Ovary (tissue), 9 donors: Measurements from ENCODE around the gene TLR1. TPM values are rescaled to one million over a fixed set of nuclear protein-coding genes. Genes with fewer than 3 reads are reported as not detected.

Experiments used
- DNase-seq, 5 donors: peaks; one replicate each; pipeline ENCODE4 v3.0.0-alpha.2; 2019 to 2020
- H3K27ac ChIP-seq, 2 donors: fragments of 200-600 bp; one replicate each; pipeline versions ENCODE4 v1.5.1 to v1.8.0; 2019 to 2022
- H3K27me3 ChIP-seq: fragments of 200-600 bp; one replicate; pipeline ENCODE4 v1.8.0; 2022
- H3K36me3 ChIP-seq: fragments of 200-600 bp; sonication (generic); one replicate; pipeline ENCODE4 v1.5.1; 2019
- H3K4me1 ChIP-seq: one replicate; pipeline ENCODE4 v1.8.1; 2013; ENCODE audit warnings: mild to moderate bottlenecking, moderate library complexity; ENCODE audit not compliant: insufficient read depth
- H3K4me3 ChIP-seq: fragments of 200-600 bp; sonication (generic); one replicate; pipeline ENCODE4 v1.5.1; 2017
- H3K9me3 ChIP-seq, 2 donors: fragments of 200-600 bp in 1 of 2; sonication (generic) in 1 of 2; one replicate each; pipeline versions ENCODE4 v1.5.1 to v1.8.1; 2013 to 2019; ENCODE audit warnings: mild to moderate bottlenecking in 1 of 2, moderate library complexity in 1 of 2
- CTCF ChIP-seq, 3 donors: fragments of 450-650 bp in 2 of 3; fragments of 200-600 bp in 1 of 3; IDR thresholded peaks; one replicate each; pipeline versions ENCODE4 v1.5.1 to v1.8.0; 2016 to 2022; ENCODE audit warnings: antibody characterized with exemption in 3 of 3, mild to moderate bottlenecking in 1 of 3
- EP300 ChIP-seq: sonication (generic); formaldehyde crosslinking; IDR thresholded peaks from one replicate; pipeline ENCODE4 v1.6.1; 2017; ENCODE audit warnings: antibody characterized with exemption
- POLR2A ChIP-seq: fragments of 450-650 bp; IDR thresholded peaks from one replicate; pipeline ENCODE4 v1.6.1; 2017; ENCODE audit warnings: antibody characterized with exemption, mild to moderate bottlenecking, moderate library complexity
- WGBS, 3 donors: extraction: QIAGEN DNeasy Blood & Tissue Kit in 1 of 3; methylation state at CpG; one replicate each; pipeline versions ENCODE4 v1.1.5 to v1.1.7; 2013 to 2017; 5-methylcytosine and 5-hydroxymethylcytosine counted together
- intact Hi-C, 4 donors: fragments of 100-400 bp; cut with DNase I; formaldehyde crosslinking; loops; one replicate each; pipeline versions ENCODE4 v1.11.0 to v1.15.1; 2022 to 2023
- polyA plus RNA-seq, 2 donors: library from polyadenylated mRNA; stranded (reverse); fragments of 200-250 nt in 1 of 2; fragments of 350-450 nt in 1 of 2; fragmentation: Illumina TruSeq in 1 of 2; extraction: RNeasy Lipid Tissue Mini Kit (QIAGEN cat#74804) in 1 of 2; gene quantifications; one replicate each; pipeline ENCODE4 v1.2.3, GENCODE V29; 2013 to 2014
- small RNA-seq: library from RNA; depleted of rRNA; stranded (forward); fragments of <200 nt; gene quantifications from one replicate; pipeline ENCODE3, GENCODE V24; 2016
- total RNA-seq, 7 donors: library from RNA; depleted of rRNA in 2 of 7; stranded (reverse); fragments of >200 nt in 2 of 7; fragmentation: NEBNext Ultra II Directional in 3 of 7; extraction: Animal tissue kit (Norgen Biotek cat#: 25700) in 3 of 7; gene quantifications; one replicate each; pipeline versions ENCODE4 v1.1.0 to v1.2.4, GENCODE V29; 2016 to 2023
- donor health status: DM: no; HTN: no; CAD: no; lungs with moderate emphysema.
- donor health status: DM: no; HTN: no; CAD: no.
- donor health status: Bipolar disorder and iron deficiency.
- donor health status: DM: yes; HTN: yes; CAD: no.
- donor health status: DM: no; HTN: no; CAD: no.
- donor health status: DM: yes; HTN: yes; CAD: no.

TLR1 gene
- total and polyA plus RNA-seq, 9 donors, result 5.0 to 24.0 (median 10.1) TPM

GRCh38 chr4:38749336-38749735, 55.3 kb downstream of the TLR1 start:
- H3K9me3 ChIP-seq, result no peaks in the 10 kb centered on the region
- no peaks in the 10 kb centered on the region for H3K27me3 ChIP-seq
- 72 to 85% (median 78%) methylated on average over 4 of the region's 4 CpGs for WGBS, 3 donors
- no peaks in the 10 kb centered on the region for H3K36me3 ChIP-seq
- no peak for TF ChIP-seq POLR2A
- no peak for TF ChIP-seq EP300
- no peak for TF ChIP-seq CTCF (IDR thresholded peaks at IDR 0.05)
- peaks cover 7% of the 10 kb centered on the region for H3K4me1 ChIP-seq
- H3K27ac ChIP-seq, result no peak overlapping the region
- no peak overlapping the region for H3K4me3 ChIP-seq
- no peak for DNase-seq
- intact Hi-C loops, result no loop called here

- no peaks in the 10 kb centered on the region for H3K27me3 ChIP-seq
- H3K27ac ChIP-seq, result no peak overlapping the region
- intact Hi-C loops, result no loop called here
- peaks cover 3% of the 10 kb centered on the region for H3K4me1 ChIP-seq
- no peaks in the 10 kb centered on the region for H3K36me3 ChIP-seq
- no peak for DNase-seq
- TF ChIP-seq CTCF (IDR thresholded peaks at IDR 0.05) (no peak), EP300 (no peak), POLR2A (no peak)
- no peaks in the 10 kb centered on the region for H3K9me3 ChIP-seq
- no peak overlapping the region for H3K4me3 ChIP-seq
Measured at GRCh38 chr4:38747629-38748028, 57.0 kb downstream of the TLR1 start.

Small RNA genes within 50 kb of the gene (small RNA-seq; reads per million reads assigned to genes)
- gene RNA5SP158, result not detected

Other genes starting within 250 kb of the TLR1 start
- 100 to 1,000 TPM in 1 of 7 donors, 10 to 100 TPM in 6; 67.9 to 111 (median 76.7) TPM for gene KLF3, start 140.6 kb downstream of the TLR1 start, total RNA-seq
- gene KLF3, start 140.6 kb downstream of the TLR1 start, polyA plus RNA-seq, result 10 to 100 TPM; 32.9 to 43.8 TPM
- gene TLR10, start 21.8 kb downstream of the TLR1 start, total RNA-seq, result 1 to 10 TPM in 1 of 7 donors, under 1 TPM in 3, not detected in 3; 0.08 to 1.4 (median 0.23) TPM
- under 1 TPM; 0.10 to 0.35 TPM for gene TLR10, start 21.8 kb downstream of the TLR1 start, polyA plus RNA-seq
- 1 to 10 TPM; 1.9 to 5.0 (median 3.2) TPM for gene TLR6, start 52.0 kb upstream of the TLR1 start, total RNA-seq
- 1 to 10 TPM in 1 of 2 donors, under 1 TPM in 1; 0.52 to 2.5 TPM for gene TLR6, start 52.0 kb upstream of the TLR1 start, polyA plus RNA-seq
- gene FAM114A1, start 63.0 kb upstream of the TLR1 start, total RNA-seq, result 10 to 100 TPM; 70.3 to 99.7 (median 79.3) TPM
- 10 to 100 TPM; 32.8 to 93.8 TPM for gene FAM114A1, start 63.0 kb upstream of the TLR1 start, polyA plus RNA-seq
- 1 to 10 TPM in 1 of 7 donors, under 1 TPM in 3, not detected in 3; 0.22 to 1.5 (median 0.35) TPM for gene TMEM156, start 227.6 kb upstream of the TLR1 start, total RNA-seq
- gene TMEM156, start 227.6 kb upstream of the TLR1 start, polyA plus RNA-seq, result 1 to 10 TPM in 1 of 2 donors, under 1 TPM in 1; 0.04 to 1.1 TPM